Loucy (cell line): ENCODE results near the gene USP33.

Experiments
- CTCF ChIP-seq: fragments of 200-600 bp; sonication (generic); conservative IDR thresholded peaks from 2 replicates; pipeline ENCODE4 v1.5.1; 2014; ENCODE audit warnings: mild to moderate bottlenecking, antibody characterized with exemption, low read length
- EZH2phosphoT487 ChIP-seq: fragments of 200-600 bp; IDR thresholded peaks from 2 replicates; pipeline ENCODE4 v1.6.1; 2018; ENCODE audit warnings: antibody characterized with exemption, mild to moderate bottlenecking, moderate library complexity, borderline replicate concordance

DNA sequence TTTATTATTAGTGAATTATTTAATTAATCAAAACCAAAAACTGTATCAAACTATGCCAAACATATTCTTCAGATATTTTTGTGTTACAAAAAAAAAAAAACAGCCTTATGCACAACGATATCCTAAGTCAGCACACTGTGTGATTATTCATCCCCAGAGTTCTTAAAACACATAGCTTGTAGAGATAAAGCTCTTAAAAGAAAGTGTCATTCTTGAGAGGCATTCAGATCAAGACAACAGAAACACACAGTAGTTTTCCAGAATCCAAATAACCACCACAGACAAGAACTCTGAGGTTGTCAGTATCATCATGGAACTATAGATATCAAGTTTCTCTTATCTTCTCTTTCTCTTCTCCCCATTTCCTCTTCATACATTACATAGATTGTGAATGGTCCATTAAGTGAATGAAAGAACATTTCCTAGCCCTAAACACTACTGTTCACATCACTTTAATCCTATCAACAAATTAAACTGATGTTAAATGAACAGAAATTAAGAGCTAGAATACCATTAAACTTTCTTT is 90.7 kb downstream of the USP33 start:
- no peak for TF ChIP-seq CTCF
- no peak for TF ChIP-seq EZH2phosphoT487
